ENCODE measurements around the gene RALGAPA2.

- TF ChIP-seq FOXJ3 (CRISPR knock-in tag; IDR thresholded peaks at IDR 0.05) (no peak), CHD2 (IDR thresholded peaks at IDR 0.05; ENCODE audit: low read length, partially characterized antibody) (no peak), NRF1 (IDR thresholded peaks at IDR 0.05; ENCODE audit: low read depth, low read length) (no peak), IRF3 (IDR thresholded peaks at IDR 0.05; ENCODE audit: low read depth, low read length) (no peak), MXI1 (IDR thresholded peaks at IDR 0.05; ENCODE audit: low read depth, low read length) (no peak; the same call in 1 of the 2 replicates), GABPA (IDR thresholded peaks at IDR 0.05; ENCODE audit: low read depth) (no peak)
- TF ChIP-seq, protein P1, sequence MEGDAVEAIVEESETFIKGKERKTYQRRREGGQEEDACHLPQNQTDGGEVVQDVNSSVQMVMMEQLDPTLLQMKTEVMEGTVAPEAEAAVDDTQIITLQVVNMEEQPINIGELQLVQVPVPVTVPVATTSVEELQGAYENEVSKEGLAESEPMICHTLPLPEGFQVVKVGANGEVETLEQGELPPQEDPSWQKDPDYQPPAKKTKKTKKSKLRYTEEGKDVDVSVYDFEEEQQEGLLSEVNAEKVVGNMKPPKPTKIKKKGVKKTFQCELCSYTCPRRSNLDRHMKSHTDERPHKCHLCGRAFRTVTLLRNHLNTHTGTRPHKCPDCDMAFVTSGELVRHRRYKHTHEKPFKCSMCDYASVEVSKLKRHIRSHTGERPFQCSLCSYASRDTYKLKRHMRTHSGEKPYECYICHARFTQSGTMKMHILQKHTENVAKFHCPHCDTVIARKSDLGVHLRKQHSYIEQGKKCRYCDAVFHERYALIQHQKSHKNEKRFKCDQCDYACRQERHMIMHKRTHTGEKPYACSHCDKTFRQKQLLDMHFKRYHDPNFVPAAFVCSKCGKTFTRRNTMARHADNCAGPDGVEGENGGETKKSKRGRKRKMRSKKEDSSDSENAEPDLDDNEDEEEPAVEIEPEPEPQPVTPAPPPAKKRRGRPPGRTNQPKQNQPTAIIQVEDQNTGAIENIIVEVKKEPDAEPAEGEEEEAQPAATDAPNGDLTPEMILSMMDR (IDR thresholded peaks at IDR 0.05), result no peak
- TF ChIP-seq, protein P2, sequence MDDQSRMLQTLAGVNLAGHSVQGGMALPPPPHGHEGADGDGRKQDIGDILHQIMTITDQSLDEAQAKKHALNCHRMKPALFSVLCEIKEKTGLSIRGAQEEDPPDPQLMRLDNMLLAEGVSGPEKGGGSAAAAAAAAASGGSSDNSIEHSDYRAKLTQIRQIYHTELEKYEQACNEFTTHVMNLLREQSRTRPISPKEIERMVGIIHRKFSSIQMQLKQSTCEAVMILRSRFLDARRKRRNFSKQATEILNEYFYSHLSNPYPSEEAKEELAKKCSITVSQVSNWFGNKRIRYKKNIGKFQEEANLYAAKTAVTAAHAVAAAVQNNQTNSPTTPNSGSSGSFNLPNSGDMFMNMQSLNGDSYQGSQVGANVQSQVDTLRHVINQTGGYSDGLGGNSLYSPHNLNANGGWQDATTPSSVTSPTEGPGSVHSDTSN (IDR thresholded peaks at IDR 0.05), result no peak
- TF ChIP-seq, protein P3, sequence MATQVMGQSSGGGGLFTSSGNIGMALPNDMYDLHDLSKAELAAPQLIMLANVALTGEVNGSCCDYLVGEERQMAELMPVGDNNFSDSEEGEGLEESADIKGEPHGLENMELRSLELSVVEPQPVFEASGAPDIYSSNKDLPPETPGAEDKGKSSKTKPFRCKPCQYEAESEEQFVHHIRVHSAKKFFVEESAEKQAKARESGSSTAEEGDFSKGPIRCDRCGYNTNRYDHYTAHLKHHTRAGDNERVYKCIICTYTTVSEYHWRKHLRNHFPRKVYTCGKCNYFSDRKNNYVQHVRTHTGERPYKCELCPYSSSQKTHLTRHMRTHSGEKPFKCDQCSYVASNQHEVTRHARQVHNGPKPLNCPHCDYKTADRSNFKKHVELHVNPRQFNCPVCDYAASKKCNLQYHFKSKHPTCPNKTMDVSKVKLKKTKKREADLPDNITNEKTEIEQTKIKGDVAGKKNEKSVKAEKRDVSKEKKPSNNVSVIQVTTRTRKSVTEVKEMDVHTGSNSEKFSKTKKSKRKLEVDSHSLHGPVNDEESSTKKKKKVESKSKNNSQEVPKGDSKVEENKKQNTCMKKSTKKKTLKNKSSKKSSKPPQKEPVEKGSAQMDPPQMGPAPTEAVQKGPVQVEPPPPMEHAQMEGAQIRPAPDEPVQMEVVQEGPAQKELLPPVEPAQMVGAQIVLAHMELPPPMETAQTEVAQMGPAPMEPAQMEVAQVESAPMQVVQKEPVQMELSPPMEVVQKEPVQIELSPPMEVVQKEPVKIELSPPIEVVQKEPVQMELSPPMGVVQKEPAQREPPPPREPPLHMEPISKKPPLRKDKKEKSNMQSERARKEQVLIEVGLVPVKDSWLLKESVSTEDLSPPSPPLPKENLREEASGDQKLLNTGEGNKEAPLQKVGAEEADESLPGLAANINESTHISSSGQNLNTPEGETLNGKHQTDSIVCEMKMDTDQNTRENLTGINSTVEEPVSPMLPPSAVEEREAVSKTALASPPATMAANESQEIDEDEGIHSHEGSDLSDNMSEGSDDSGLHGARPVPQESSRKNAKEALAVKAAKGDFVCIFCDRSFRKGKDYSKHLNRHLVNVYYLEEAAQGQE (IDR thresholded peaks at IDR 0.05; ENCODE audit: low read depth, low read length), result no peak
Observed at GRCh38 chr20:20711413-20711812, 1.0 kb downstream of the RALGAPA2 start.
